ENCODE data around the gene PRDM2.
A peak's percentile ranks its signal among the peaks of the same experiment; 100 is the strongest.

Gene PRDM2

DNA sequence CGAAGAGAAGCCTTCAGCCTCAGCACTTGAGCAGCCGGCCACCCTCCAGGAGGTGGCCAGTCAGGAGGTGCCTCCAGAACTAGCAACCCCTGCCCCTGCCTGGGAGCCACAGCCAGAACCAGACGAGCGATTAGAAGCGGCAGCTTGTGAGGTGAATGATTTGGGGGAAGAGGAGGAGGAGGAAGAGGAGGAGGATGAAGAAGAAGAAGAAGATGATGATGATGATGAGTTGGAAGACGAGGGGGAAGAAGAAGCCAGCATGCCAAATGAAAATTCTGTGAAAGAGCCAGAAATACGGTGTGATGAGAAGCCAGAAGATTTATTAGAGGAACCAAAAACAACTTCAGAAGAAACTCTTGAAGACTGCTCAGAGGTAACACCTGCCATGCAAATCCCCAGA, 78.4 kb downstream of the PRDM2 start:
- Histone ChIP-seq H3K36me3 (ENCODE audit: control insufficient read depth in 2 of 2, insufficient read depth in 1 of 2, low read length in 2 of 2) (peaks cover 23 to 97% of the 10 kb centered on the region in 2 experiments), H3K9me3 (ENCODE audit: control insufficient read depth, insufficient read depth, low read depth, low read length) (no peaks in the 10 kb centered on the region), H3K4me1 (ENCODE audit: control insufficient read depth, insufficient read depth, low read length) (no peaks in the 10 kb centered on the region), H3K27ac (ENCODE audit: extremely low read depth, low read depth, low read length) (no peak overlapping the region), H3K4me3 (ENCODE audit: low read depth, low read length) (no peak overlapping the region)
- no peak for TF ChIP-seq ZNF211 (tag by site-specific recombination; IDR thresholded peaks at IDR 0.05; ENCODE audit: low read depth)
- TF ChIP-seq, protein P1, sequence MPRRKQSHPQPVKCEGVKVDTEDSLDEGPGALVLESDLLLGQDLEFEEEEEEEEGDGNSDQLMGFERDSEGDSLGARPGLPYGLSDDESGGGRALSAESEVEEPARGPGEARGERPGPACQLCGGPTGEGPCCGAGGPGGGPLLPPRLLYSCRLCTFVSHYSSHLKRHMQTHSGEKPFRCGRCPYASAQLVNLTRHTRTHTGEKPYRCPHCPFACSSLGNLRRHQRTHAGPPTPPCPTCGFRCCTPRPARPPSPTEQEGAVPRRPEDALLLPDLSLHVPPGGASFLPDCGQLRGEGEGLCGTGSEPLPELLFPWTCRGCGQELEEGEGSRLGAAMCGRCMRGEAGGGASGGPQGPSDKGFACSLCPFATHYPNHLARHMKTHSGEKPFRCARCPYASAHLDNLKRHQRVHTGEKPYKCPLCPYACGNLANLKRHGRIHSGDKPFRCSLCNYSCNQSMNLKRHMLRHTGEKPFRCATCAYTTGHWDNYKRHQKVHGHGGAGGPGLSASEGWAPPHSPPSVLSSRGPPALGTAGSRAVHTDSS (tag by site-specific recombination; IDR thresholded peaks at IDR 0.05), result peak; percentile 95
- no peak for TF ChIP-seq ZNF501 (tag by site-specific recombination; IDR thresholded peaks at IDR 0.05)
- CTCF ChIA-PET, result interaction anchor here (0.7 kb wide), 1 partner anchor 33 kb away, joined by 6 read pairs; no protein-coding TSS in a partner anchor
- POLR2A ChIA-PET, result no interaction called here

DNA sequence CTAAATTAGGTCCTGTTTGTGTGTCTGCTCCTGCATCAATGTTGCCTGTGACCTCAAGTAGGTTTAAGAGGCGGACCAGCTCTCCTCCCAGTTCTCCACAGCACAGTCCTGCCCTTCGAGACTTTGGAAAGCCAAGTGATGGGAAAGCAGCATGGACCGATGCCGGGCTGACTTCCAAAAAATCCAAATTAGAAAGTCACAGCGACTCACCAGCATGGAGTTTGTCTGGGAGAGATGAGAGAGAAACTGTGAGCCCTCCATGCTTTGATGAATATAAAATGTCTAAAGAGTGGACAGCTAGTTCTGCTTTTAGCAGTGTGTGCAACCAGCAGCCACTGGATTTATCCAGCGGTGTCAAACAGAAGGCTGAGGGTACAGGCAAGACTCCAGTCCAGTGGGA, 79.9 kb downstream of the PRDM2 start:
- Histone ChIP-seq H3K27ac (ENCODE audit: extremely low read depth, low read depth, low read length) (no peak overlapping the region), H3K4me1 (ENCODE audit: control insufficient read depth, insufficient read depth, low read length) (no peaks in the 10 kb centered on the region), H3K36me3 (ENCODE audit: control insufficient read depth in 2 of 2, insufficient read depth in 1 of 2, low read length in 2 of 2) (peaks cover 17 to 99% of the 10 kb centered on the region in 2 experiments; a peak in 2 of 3 replicates), H3K9me3 (ENCODE audit: control insufficient read depth, insufficient read depth, low read depth, low read length) (no peaks in the 10 kb centered on the region), H3K4me3 (ENCODE audit: low read depth, low read length) (no peak overlapping the region)
- TF ChIP-seq, protein P2, sequence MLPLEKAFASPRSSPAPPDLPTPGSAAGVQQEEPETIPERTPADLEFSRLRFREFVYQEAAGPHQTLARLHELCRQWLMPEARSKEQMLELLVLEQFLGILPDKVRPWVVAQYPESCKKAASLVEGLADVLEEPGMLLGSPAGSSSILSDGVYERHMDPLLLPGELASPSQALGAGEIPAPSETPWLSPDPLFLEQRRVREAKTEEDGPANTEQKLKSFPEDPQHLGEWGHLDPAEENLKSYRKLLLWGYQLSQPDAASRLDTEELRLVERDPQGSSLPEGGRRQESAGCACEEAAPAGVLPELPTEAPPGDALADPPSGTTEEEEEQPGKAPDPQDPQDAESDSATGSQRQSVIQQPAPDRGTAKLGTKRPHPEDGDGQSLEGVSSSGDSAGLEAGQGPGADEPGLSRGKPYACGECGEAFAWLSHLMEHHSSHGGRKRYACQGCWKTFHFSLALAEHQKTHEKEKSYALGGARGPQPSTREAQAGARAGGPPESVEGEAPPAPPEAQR (tag by site-specific recombination; IDR thresholded peaks at IDR 0.05), result no peak
- TF ChIP-seq ZNF112 (tag by site-specific recombination; IDR thresholded peaks at IDR 0.05), result no peak
- TF ChIP-seq ZNF670 (tag by site-specific recombination; IDR thresholded peaks at IDR 0.05; ENCODE audit: low read depth), result no peak
- no peak for TF ChIP-seq OVOL3 (tag by site-specific recombination; IDR thresholded peaks at IDR 0.05)
- no peak for TF ChIP-seq ZNF792 (tag by site-specific recombination; IDR thresholded peaks at IDR 0.05)
- no peak for TF ChIP-seq ZFP37 (tag by site-specific recombination; IDR thresholded peaks at IDR 0.05)
- no peak for TF ChIP-seq ZBTB17 (tag by site-specific recombination; IDR thresholded peaks at IDR 0.05)
- TF ChIP-seq, protein P3, sequence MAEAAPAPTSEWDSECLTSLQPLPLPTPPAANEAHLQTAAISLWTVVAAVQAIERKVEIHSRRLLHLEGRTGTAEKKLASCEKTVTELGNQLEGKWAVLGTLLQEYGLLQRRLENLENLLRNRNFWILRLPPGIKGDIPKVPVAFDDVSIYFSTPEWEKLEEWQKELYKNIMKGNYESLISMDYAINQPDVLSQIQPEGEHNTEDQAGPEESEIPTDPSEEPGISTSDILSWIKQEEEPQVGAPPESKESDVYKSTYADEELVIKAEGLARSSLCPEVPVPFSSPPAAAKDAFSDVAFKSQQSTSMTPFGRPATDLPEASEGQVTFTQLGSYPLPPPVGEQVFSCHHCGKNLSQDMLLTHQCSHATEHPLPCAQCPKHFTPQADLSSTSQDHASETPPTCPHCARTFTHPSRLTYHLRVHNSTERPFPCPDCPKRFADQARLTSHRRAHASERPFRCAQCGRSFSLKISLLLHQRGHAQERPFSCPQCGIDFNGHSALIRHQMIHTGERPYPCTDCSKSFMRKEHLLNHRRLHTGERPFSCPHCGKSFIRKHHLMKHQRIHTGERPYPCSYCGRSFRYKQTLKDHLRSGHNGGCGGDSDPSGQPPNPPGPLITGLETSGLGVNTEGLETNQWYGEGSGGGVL (tag by site-specific recombination; IDR thresholded peaks at IDR 0.05), result no peak
- ChIA-PET CTCF (interaction anchor here (0.6 kb wide), 1 partner anchor 894 kb away, joined by 3 read pairs; no protein-coding TSS in a partner anchor), POLR2A (no interaction called here)

DNA sequence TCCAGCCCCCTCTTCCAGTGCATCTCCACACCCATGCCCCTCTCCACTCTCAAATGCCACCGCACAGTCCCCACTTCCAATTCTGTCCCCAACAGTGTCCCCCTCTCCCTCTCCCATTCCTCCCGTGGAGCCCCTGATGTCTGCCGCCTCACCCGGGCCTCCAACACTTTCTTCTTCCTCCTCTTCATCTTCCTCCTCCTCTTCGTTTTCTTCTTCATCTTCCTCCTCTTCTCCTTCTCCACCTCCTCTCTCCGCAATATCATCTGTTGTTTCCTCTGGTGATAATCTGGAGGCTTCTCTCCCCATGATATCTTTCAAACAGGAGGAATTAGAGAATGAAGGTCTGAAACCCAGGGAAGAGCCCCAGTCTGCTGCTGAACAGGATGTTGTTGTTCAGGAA, 80.8 kb downstream of the PRDM2 start:
- Histone ChIP-seq H3K4me3 (ENCODE audit: low read depth, low read length) (no peak overlapping the region), H3K27ac (ENCODE audit: extremely low read depth, low read depth, low read length) (no peak overlapping the region), H3K4me1 (ENCODE audit: control insufficient read depth, insufficient read depth, low read length) (no peaks in the 10 kb centered on the region), H3K36me3 (ENCODE audit: control insufficient read depth in 2 of 2, insufficient read depth in 1 of 2, low read length in 2 of 2) (peaks cover 14 to 94% of the 10 kb centered on the region in 2 experiments; a peak in 2 of 3 replicates), H3K9me3 (ENCODE audit: control insufficient read depth, insufficient read depth, low read depth, low read length) (no peaks in the 10 kb centered on the region)
- TF ChIP-seq, protein P1 (tag by site-specific recombination; IDR thresholded peaks at IDR 0.05), result peak; percentile 92
- no peak for TF ChIP-seq YY1 (tag by site-specific recombination; IDR thresholded peaks at IDR 0.05)
- POLR2A ChIA-PET, result no interaction called here
- CTCF ChIA-PET, result no interaction called here

All from HEK293 (cell line).